Stimulated activated naive CD8-positive, alpha-beta T cell treated with anti-CD3 and anti-CD28 coated beads, Interleukin-15, amount 100 ng/mL, for 72 hours (primary cell): ENCODE measurements around the gene LAPTM5.
A peak's percentile ranks its signal among the peaks of the same experiment; 100 is the strongest.

ENCODE experiments used
- ATAC-seq: fragments of 150-1000 bp; cut with Tn5 transposase; 2 replicates; pipeline ENCODE4 v1.10.0; 2021; ENCODE audit warnings: mild to moderate bottlenecking, moderate library complexity
- DNase-seq, 2 donors: peaks; one replicate each; pipeline ENCODE4 v3.0.0; 2021 to 2022
- H3K27ac Mint-ChIP-seq, 2 donors: one replicate each; pipeline ENCODE4 v1.8.0; 2022; ENCODE audit warnings: mild to moderate bottlenecking in 2 of 2, mixed read lengths in 2 of 2, moderate library complexity in 2 of 2
- H3K27me3 Mint-ChIP-seq: one replicate; pipeline ENCODE4 v1.8.0; 2022; ENCODE audit warnings: mixed read lengths
- H3K4me1 Mint-ChIP-seq: one replicate; pipeline ENCODE4 v1.8.0; 2022; ENCODE audit warnings: mild to moderate bottlenecking, mixed read lengths
- H3K4me3 Mint-ChIP-seq, 2 donors: one replicate each; pipeline ENCODE4 v1.8.0; 2022; ENCODE audit warnings: mild to moderate bottlenecking in 2 of 2, mixed read lengths in 2 of 2, moderate library complexity in 1 of 2
- H3K9me3 Mint-ChIP-seq, 2 donors: one replicate each; pipeline ENCODE4 v1.8.0; 2022; ENCODE audit warnings: mixed read lengths in 2 of 2

Gene LAPTM5

DNA sequence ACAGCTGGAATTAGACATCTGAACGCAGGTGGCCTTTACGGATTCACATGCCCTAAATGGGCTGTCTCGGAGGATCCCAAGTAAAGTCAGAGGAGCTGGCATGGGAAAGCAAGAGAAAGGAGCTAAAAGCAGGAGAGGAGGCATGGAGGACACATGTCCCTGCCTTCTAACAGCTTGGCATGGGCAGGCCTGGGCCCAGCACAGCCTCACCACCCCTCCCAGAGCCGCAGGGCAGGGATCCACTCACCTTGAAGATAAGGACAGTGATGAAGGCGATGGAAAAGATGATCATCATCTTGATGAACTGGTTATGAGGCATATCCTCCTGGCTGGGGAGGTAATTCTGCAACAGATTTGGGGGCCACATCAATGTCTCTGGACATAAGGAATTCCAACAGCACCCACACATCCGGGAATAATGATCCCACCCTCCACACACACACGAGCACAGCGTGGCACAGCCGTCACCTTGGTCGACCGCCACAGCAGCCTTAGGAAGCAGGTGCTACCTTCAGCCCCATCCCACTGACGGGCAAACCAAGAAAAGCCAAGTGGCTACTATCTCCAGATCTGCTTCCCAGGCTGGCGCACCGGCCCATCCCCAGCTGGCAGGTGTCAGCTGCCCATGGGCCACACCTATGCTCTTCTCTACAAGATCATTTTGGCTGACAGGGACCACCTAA lies 20.1 kb downstream of the LAPTM5 start:
- DNase-seq: no peak
- Mint-ChIP-seq H3K4me1 (peaks cover 71% of the 10 kb centered on the region), H3K4me3 (no peak overlapping the region), H3K9me3 (no peaks in the 10 kb centered on the region), H3K27ac (peak overlapping the region; percentile 79 to 92), H3K27me3 (no peaks in the 10 kb centered on the region)
- ATAC-seq: no peak

DNA sequence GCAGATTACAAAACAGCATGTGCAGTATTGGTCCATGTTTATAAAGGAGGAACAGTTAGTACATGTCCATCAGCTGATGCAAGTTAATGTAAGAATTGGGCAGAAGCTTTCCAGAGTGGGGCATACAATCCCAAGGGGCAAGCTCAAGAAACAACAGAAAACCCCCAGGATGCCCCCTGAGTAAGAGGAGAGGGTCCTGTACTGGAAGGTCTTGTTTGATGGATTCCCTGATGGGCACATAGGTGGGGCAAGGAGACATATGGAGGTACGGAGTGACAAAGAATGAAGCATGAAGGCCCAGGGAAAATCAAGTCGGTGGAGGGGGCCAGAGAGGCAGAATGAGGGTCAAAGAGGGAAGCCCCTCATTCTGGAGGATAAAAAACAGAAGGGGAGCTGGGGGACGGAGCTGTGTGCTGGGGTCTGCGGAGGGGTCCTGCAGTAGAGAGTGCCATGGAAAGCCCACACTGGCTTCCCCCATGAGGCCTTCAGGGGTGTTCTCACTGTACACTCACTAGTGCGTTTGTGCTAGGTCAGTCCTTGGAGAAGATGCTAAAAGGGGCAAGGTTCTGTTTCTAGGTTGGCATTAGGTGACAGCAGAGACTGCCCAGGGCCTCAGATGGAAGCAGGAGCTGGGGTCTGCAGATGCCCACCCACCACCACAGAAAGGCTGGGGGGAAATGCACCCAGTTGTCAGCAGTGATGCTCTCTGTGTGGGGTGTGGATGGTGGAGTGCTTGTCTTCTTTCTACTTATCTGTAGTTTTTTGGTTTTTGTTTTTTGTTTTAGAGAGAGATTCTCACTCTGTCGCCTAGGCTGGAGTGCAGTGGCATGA lies 21.7 kb downstream of the LAPTM5 start:
- Mint-ChIP-seq H3K4me1 (peaks cover 71% of the 10 kb centered on the region), H3K4me3 (no peak overlapping the region), H3K27me3 (no peaks in the 10 kb centered on the region)

DNA sequence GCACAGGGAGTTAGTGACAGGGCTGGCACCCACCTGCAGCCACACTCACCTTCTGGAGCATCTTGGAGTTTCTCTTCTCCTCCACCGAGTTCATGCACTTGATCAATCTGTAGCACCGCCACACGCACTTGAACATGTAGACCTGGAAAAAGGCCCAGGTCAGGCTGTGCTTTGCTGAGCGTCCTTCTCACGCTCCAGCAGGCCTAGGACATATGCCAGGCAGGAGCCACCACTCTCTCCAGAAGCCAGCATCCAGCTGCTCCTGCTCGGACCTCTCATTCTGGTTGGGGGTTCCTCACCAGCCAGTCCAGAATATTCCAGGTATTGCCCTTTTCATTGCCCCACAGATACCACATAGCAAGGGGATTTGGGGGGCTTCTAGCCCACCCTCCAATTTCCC lies 22.4 kb downstream of the LAPTM5 start:
- DNase-seq (no peak), ATAC-seq (no peak)
- peaks cover 71% of the 10 kb centered on the region for H3K4me1 Mint-ChIP-seq
- no peaks in the 10 kb centered on the region for H3K9me3 Mint-ChIP-seq
- H3K27me3 Mint-ChIP-seq: no peaks in the 10 kb centered on the region
- H3K4me3 Mint-ChIP-seq: no peak overlapping the region
- H3K27ac Mint-ChIP-seq: peak overlapping the region in 1 of 2 donors; percentile 71

More for the DNA sequence above, 21.7 kb downstream of the LAPTM5 start:
- H3K9me3 Mint-ChIP-seq: no peaks in the 10 kb centered on the region
- DNase-seq: no peak
- peak overlapping the region; percentile 90 to 94 for H3K27ac Mint-ChIP-seq
- ATAC-seq: no peak

DNA sequence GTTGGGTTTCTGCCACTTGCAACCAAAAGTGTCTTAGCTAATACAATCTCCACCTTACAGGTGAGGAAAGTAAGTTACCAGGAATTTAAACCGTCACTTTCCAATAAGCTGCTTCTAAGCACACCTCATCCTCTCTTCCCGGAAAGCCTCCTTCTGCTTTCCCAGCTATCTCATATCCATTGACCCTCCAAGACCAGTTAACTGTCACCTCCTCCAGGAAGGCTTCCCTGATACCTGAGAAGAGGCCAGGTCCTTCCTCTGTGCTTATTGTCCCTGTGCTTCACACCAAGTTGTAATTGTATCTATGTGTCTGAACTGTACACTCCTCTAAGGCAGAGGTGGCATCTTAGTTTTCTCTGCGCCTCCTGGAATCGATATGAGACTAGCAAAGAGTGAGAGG lies 23.0 kb downstream of the LAPTM5 start:
- ATAC-seq: no peak

DNA sequence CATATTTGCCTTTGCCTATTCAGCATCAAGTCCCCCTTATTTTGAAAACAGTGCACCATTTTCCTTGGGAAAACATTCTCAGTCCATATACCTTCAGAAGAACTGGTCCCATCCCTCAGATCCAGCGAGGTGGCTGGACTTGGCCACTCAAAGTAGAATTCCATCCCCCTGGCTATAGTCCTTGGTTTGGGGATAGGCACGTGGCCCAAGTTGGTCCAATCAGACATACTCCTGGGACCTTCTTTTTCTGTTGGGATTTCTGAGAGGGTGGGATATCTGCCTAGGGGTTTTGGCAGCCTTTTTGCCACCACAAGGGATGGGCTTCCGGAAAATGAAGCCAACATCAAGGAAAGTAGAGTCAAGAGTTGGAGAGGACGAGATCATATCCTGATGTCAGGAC lies 23.5 kb downstream of the LAPTM5 start:
- H3K4me1 Mint-ChIP-seq: peaks cover 65% of the 10 kb centered on the region
- no peaks in the 10 kb centered on the region for H3K9me3 Mint-ChIP-seq
- DNase-seq (no peak), ATAC-seq (no peak)
- H3K4me3 Mint-ChIP-seq: no peak overlapping the region
- H3K27ac Mint-ChIP-seq: no peak overlapping the region
- no peaks in the 10 kb centered on the region for H3K27me3 Mint-ChIP-seq

More for the DNA sequence above, 23.0 kb downstream of the LAPTM5 start:
- H3K27me3 Mint-ChIP-seq: no peaks in the 10 kb centered on the region
- H3K4me1 Mint-ChIP-seq: peaks cover 70% of the 10 kb centered on the region
- H3K4me3 Mint-ChIP-seq: no peak overlapping the region
- no peak for DNase-seq
- no peaks in the 10 kb centered on the region for H3K9me3 Mint-ChIP-seq
- H3K27ac Mint-ChIP-seq: no peak overlapping the region

DNA sequence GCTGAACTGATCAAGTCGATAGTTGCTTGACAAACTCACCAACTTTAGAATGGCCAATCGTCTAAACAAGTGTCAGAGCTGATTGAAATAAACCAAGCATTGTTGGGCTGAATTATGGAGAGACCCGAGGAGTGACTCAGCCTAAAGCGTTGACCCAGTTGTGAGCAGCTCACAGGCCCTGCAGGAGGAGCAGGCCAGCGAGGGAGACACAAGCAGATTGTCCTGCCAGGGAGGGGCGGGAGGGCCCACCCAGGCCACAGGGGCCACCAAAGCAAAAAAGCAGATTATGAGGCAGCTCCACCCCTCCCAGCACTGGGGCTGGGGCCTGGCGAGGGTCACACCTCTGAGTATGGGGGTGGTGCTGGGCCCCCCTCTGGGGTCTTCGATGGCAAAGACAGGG lies 24.1 kb downstream of the LAPTM5 start:
- no peak for DNase-seq
- H3K4me1 Mint-ChIP-seq: peaks cover 62% of the 10 kb centered on the region
- no peaks in the 10 kb centered on the region for H3K9me3 Mint-ChIP-seq
- H3K4me3 Mint-ChIP-seq: no peak overlapping the region
- H3K27ac Mint-ChIP-seq: no peak overlapping the region
- no peaks in the 10 kb centered on the region for H3K27me3 Mint-ChIP-seq
- no peak for ATAC-seq

DNA sequence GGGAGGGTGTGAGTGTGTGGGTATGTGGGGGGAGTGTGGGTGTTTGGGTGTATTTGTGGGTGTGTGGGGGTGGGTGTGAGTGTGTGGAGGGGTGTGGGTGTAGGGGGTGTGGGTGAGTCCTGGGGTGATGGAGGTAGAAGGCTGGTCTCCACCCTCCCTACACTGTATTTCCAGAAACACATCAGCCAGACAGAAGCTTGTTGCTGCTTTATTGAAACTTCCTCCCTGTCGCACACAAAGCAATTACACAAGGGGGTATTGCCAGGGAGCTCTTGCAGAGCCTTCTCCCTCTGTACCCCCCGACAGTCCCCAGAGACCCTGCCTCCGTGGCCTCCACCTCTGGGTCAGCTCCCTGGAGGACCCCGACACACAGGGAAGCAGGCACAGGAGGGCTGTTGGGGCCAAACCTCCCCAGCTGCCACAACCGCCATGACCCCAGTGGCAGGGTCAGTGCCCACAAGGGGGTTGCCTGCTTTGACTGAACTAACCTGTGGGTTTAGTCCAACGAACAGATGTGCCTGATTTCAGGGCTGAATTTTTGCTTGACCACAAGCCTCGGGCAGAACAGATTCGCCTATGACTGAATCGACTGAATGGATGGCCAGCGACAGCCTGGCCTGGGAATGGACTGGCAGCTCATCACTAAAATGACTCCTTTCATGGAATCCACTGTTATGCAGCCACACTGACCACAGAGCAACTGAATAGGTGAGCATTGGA lies 25.1 kb downstream of the LAPTM5 start:
- ATAC-seq (peak; percentile 54), DNase-seq (no peak)
- Mint-ChIP-seq H3K9me3 (no peaks in the 10 kb centered on the region), H3K4me1 (peaks cover 62% of the 10 kb centered on the region), H3K27ac (peak overlapping the region; percentile 60 to 95), H3K4me3 (no peak overlapping the region), H3K27me3 (no peaks in the 10 kb centered on the region)

GRCh38 chr1:30731806-30732276 lies 25.7 kb downstream of the LAPTM5 start:
- peaks cover 58% of the 10 kb centered on the region for H3K4me1 Mint-ChIP-seq
- H3K27ac Mint-ChIP-seq: peak overlapping the region in 1 of 2 donors; percentile 93
- peak overlapping the region in 1 of 2 donors; percentile 42 for H3K4me3 Mint-ChIP-seq
- no peaks in the 10 kb centered on the region for H3K27me3 Mint-ChIP-seq
- peak in 1 of 2 donors; percentile 47 for DNase-seq
- peak; percentile 65 for ATAC-seq
- no peaks in the 10 kb centered on the region for H3K9me3 Mint-ChIP-seq

GRCh38 chr1:30731109-30731805 lies 26.3 kb downstream of the LAPTM5 start:
- ATAC-seq (peak; percentile 45), DNase-seq (no peak)
- Mint-ChIP-seq H3K9me3 (no peaks in the 10 kb centered on the region), H3K27me3 (no peaks in the 10 kb centered on the region), H3K4me3 (no peak overlapping the region), H3K27ac (peak overlapping the region in 1 of 2 donors; percentile 93), H3K4me1 (peaks cover 55% of the 10 kb centered on the region)

GRCh38 chr1:30730346-30731108 lies 27.0 kb downstream of the LAPTM5 start:
- DNase-seq (no peak), ATAC-seq (no peak)
- Mint-ChIP-seq H3K27me3 (no peaks in the 10 kb centered on the region), H3K9me3 (no peaks in the 10 kb centered on the region), H3K4me3 (peak overlapping the region in 1 of 2 donors; percentile 24), H3K27ac (peak overlapping the region; percentile 25 to 89), H3K4me1 (peaks cover 50% of the 10 kb centered on the region)

DNA sequence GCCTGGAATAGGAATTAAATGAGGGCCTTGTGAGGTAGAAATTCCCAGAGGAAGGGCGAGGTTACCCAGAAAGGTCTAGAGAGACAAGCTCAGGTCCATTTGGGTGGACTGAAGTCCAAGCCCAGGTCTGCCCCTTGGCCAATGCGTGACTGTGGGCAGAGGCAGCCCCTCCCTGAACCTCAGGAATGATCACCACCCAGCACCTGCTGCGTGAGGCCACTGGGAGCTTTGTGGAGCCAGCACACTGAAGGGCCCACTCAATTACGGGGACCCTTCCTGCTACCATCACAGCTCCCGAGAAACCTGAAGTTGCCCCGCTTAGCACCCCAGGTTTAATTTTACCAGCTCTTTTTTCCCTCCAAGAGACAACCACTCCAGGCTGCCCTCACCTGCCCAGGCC lies 27.7 kb downstream of the LAPTM5 start:
- peak overlapping the region; percentile 3 to 89 for H3K27ac Mint-ChIP-seq
- ATAC-seq (no peak), DNase-seq (no peak)
- peak overlapping the region in 1 of 2 donors; percentile 24 for H3K4me3 Mint-ChIP-seq
- H3K9me3 Mint-ChIP-seq: no peaks in the 10 kb centered on the region
- peaks cover 48% of the 10 kb centered on the region for H3K4me1 Mint-ChIP-seq
- no peaks in the 10 kb centered on the region for H3K27me3 Mint-ChIP-seq

DNA sequence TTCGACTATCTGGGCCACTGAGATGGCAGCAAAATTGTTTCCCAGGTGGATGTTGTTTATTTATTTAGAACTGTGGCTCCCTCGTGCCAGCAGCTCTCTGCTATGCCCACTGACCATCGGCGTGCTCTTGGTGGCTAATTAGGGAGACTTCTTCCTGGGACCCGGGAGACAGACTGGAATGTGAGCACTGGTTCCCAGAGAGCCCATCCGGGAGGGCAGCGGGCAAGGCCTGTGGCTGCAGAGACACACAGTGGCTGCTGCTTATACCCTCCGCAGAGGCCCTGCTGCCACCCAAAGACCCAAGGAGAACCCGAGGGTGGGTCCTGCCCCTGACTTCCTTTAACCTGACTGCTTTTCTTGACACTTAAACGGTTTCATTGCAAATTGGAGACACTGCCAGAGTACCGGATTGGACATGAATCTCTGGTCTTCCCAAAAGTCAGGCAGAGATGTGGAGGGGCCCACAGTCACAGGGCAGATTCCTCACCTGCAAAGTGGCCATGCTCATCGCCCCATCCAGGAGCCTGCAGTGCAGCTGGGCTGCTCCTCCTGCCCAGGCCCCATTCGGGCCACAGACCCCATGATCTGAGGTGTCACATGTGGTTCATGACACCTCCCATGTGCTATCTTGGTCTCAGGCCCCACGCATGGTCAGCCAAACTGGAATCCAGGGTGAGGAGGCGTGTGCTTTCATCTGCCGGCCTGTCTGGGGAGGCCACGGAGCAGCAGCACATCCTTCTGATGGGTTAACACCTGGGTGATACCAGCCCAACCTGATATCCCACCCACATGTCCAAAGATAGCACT lies 28.5 kb downstream of the LAPTM5 start:
- ATAC-seq (no peak), DNase-seq (no peak)
- peak overlapping the region in 1 of 2 donors; percentile 77 for H3K27ac Mint-ChIP-seq
- peaks cover 55% of the 10 kb centered on the region for H3K4me1 Mint-ChIP-seq
- H3K27me3 Mint-ChIP-seq: no peaks in the 10 kb centered on the region
- no peaks in the 10 kb centered on the region for H3K9me3 Mint-ChIP-seq
- no peak overlapping the region for H3K4me3 Mint-ChIP-seq

GRCh38 chr1:30728340-30728739 lies 29.2 kb downstream of the LAPTM5 start:
- H3K4me1 Mint-ChIP-seq: peaks cover 62% of the 10 kb centered on the region
- no peak overlapping the region for H3K4me3 Mint-ChIP-seq
- no peak for DNase-seq
- no peak for ATAC-seq
- H3K27me3 Mint-ChIP-seq: no peaks in the 10 kb centered on the region
- H3K27ac Mint-ChIP-seq: no peak overlapping the region
- no peaks in the 10 kb centered on the region for H3K9me3 Mint-ChIP-seq

DNA sequence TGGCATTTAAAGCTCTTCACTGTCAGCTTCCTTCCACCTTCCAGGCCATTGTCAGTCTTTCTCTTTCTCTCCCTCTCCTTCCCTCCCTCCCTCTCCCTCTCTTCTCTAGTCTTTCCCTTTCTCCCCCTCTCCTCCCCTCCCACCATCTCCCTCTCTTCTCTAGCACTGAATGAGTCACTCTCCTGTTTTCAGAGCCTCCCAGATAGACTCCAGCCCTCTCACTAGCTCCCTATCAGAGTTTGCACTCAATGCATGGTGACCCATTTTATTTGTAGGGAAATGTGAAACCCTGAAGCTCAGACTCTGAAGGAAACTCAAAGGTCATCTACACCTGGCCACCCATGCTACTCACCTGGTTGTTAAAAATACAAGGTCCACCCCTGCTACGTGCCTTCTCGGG lies 29.8 kb downstream of the LAPTM5 start:
- H3K4me1 Mint-ChIP-seq: peaks cover 65% of the 10 kb centered on the region
- DNase-seq (no peak), ATAC-seq (no peak)
- H3K4me3 Mint-ChIP-seq: no peak overlapping the region
- no peaks in the 10 kb centered on the region for H3K27me3 Mint-ChIP-seq
- H3K9me3 Mint-ChIP-seq: no peaks in the 10 kb centered on the region
- H3K27ac Mint-ChIP-seq: peak overlapping the region; percentile 41 to 65
